SK-N-SH (cell line): ENCODE data around the gene GART. TPM values are rescaled to one million over a fixed set of nuclear protein-coding genes. Genes with fewer than 3 reads are reported as not detected.

Experiments
- CTCF ChIA-PET: fragments of 300-600, 350-600 bp; formaldehyde crosslinking; extraction: SDS; loops from one replicate; lab custom pipeline; 2021; lab: Yijun Ruan, JAX
- POLR2A ChIA-PET: fragments of 350-600 bp; sonication (Branson Sonifier 250); formaldehyde crosslinking; extraction: SDS; loops from one replicate; lab custom pipeline; 2020; ENCODE audit warnings: antibody characterized with exemption, inconsistent platforms; lab: Yijun Ruan, JAX
- DNase-seq: peaks from one replicate; pipeline ENCODE4 v3.0.0; 2012
- H2AFZ ChIP-seq: fragments of 200-600 bp; sonication (generic); 2 replicates; pipeline ENCODE4 v1.8.1; 2016; ENCODE audit warnings: antibody characterized with exemption, mild to moderate bottlenecking, low read depth
- H3F3A ChIP-seq: fragments of 200-600 bp; sonication (generic); replicated peaks from 2 replicates; pipeline ENCODE3; 2016; ENCODE audit warnings: antibody characterized with exemption, mild to moderate bottlenecking; ENCODE audit not compliant: insufficient read depth
- H3K27ac ChIP-seq, 2 experiments: fragments of 200-500 bp in 1 of 2; fragments of 200-600 bp in 1 of 2; sonication (Bioruptor generic) in 1 of 2; sonication (generic), shearing (Covaris generic) in 1 of 2; 2 replicates each; pipeline versions ENCODE4 v1.5.1 to v1.6.1; 2014 to 2016; ENCODE audit warnings: low read depth in 2 of 2, inconsistent platforms in 1 of 2, low read length in 1 of 2, mild to moderate bottlenecking in 1 of 2, mixed read lengths in 1 of 2
- H3K27me3 ChIP-seq: fragments of 200-600 bp; sonication (generic), shearing (Covaris generic); 2 replicates; pipeline ENCODE4 v1.6.1; 2016; ENCODE audit warnings: mixed run types; ENCODE audit not compliant: insufficient read depth
- H3K36me3 ChIP-seq, 2 experiments: fragments of 200-500 bp in 1 of 2; fragments of 200-600 bp in 1 of 2; sonication (Bioruptor generic) in 1 of 2; sonication (generic) in 1 of 2; replicated peaks in 1 of 2; 2 replicates each; pipeline versions ENCODE3 to v1.5.1; 2014 to 2016; ENCODE audit warnings: low read length in 1 of 2, mild to moderate bottlenecking in 1 of 2; ENCODE audit not compliant: insufficient read depth in 2 of 2, control insufficient read depth in 1 of 2
- H3K4me1 ChIP-seq, 2 experiments: fragments of 200-500 bp in 1 of 2; fragments of 200-600 bp in 1 of 2; sonication (Bioruptor generic) in 1 of 2; sonication (generic), shearing (Covaris generic) in 1 of 2; 2 replicates each; pipeline versions ENCODE4 v1.5.1 to v1.6.1; 2014 to 2016; ENCODE audit warnings: low read depth in 1 of 2, low read length in 1 of 2, mixed run types in 1 of 2; ENCODE audit not compliant: insufficient read depth in 2 of 2, control insufficient read depth in 1 of 2
- H3K4me2 ChIP-seq: fragments of 200-600 bp; sonication (generic), shearing (Covaris generic); 2 replicates; pipeline ENCODE4 v1.6.1; 2017; ENCODE audit warnings: mixed run types
- H3K4me3 ChIP-seq, 2 experiments: fragments of 200-500 bp in 1 of 2; fragments of 200-600 bp in 1 of 2; sonication (Bioruptor generic) in 1 of 2; sonication (generic), shearing (Covaris generic) in 1 of 2; 2 replicates each; pipeline versions ENCODE4 v1.5.1 to v1.8.1; 2014 to 2016; ENCODE audit warnings: low read depth in 2 of 2, inconsistent platforms in 1 of 2, low read length in 1 of 2, mild to moderate bottlenecking in 1 of 2, mixed read lengths in 1 of 2, moderate library complexity in 1 of 2
- H3K79me2 ChIP-seq: fragments of 200-600 bp; sonication (generic); 2 replicates; pipeline ENCODE4 v1.8.1; 2017; ENCODE audit warnings: mild to moderate bottlenecking; ENCODE audit not compliant: insufficient read depth
- H3K9ac ChIP-seq: fragments of 200-600 bp; sonication (generic); 2 replicates; pipeline ENCODE4 v1.6.1; 2017; ENCODE audit warnings: mixed run types
- H3K9me2 ChIP-seq: fragments of 200-600 bp; sonication (generic); 2 replicates; pipeline ENCODE4 v1.6.1; 2017; ENCODE audit warnings: mixed run types
- H3K9me3 ChIP-seq: fragments of 200-600 bp; sonication (generic); 2 replicates; pipeline ENCODE4 v1.6.1; 2017; ENCODE audit warnings: mixed run types, mild to moderate bottlenecking, moderate library complexity
- H4K20me1 ChIP-seq: fragments of 200-600 bp; sonication (generic); 2 replicates; pipeline ENCODE4 v1.6.1; 2017; ENCODE audit warnings: mild to moderate bottlenecking, mixed run types; ENCODE audit not compliant: insufficient read depth
- CHD2 ChIP-seq: fragments of 150-350 bp; IDR thresholded peaks from 2 replicates; pipeline ENCODE4 v1.6.1; 2018; ENCODE audit warnings: low read length; ENCODE audit not compliant: partially characterized antibody
- EP300 ChIP-seq, 2 experiments: IDR thresholded peaks; 2 replicates each; pipeline versions ENCODE4 v1.4.0 to v1.6.1; 2012; ENCODE audit warnings: borderline replicate concordance in 1 of 2, low read depth in 1 of 2, low read length in 1 of 2
- EZH2phosphoT487 ChIP-seq: fragments of 200-600 bp; sonication (generic); IDR thresholded peaks from 2 replicates; pipeline ENCODE4 v1.6.1; 2017; ENCODE audit warnings: low read depth, mixed run types, mild to moderate bottlenecking, antibody characterized with exemption, moderate library complexity, borderline replicate concordance
- FOSL2 ChIP-seq: IDR thresholded peaks from 2 replicates; pipeline ENCODE4 v1.4.0; 2012; ENCODE audit warnings: low read depth, mild to moderate bottlenecking, moderate library complexity, borderline replicate concordance
- FOXJ3 ChIP-seq: sonication (generic); formaldehyde crosslinking; IDR thresholded peaks from 2 replicates; pipeline ENCODE4 v1.5.1; 2020; ENCODE audit warnings: mild to moderate bottlenecking, missing genetic modification reagents
- GATA2 ChIP-seq: sonication (generic); formaldehyde crosslinking; IDR thresholded peaks from 2 replicates; pipeline ENCODE4 v1.5.0; 2020; ENCODE audit warnings: mild to moderate bottlenecking, missing genetic modification reagents
- IRF3 ChIP-seq: fragments of 150-350 bp; IDR thresholded peaks from 2 replicates; pipeline ENCODE4 v1.6.1; 2016; ENCODE audit warnings: mild to moderate bottlenecking, low read depth, low read length
- JUND ChIP-seq: IDR thresholded peaks from 2 replicates; pipeline ENCODE4 v1.4.0; 2012
- MAX ChIP-seq: IDR thresholded peaks from 2 replicates; pipeline ENCODE4 v1.4.0; 2012; ENCODE audit warnings: low read depth
- NFIC ChIP-seq: IDR thresholded peaks from 2 replicates; pipeline ENCODE4 v1.4.0; 2012; ENCODE audit warnings: borderline replicate concordance
- POLR2AphosphoS5 ChIP-seq: IDR thresholded peaks from 2 replicates; pipeline ENCODE4 v1.6.1; 2012; ENCODE audit warnings: low read depth, low read length
- RFX5 ChIP-seq: IDR thresholded peaks from 2 replicates; pipeline ENCODE4 v1.6.1; 2012; ENCODE audit warnings: mild to moderate bottlenecking, improper control_type of control experiment, low read length
- SIN3A ChIP-seq: IDR thresholded peaks from 2 replicates; pipeline ENCODE4 v1.6.1; 2012; ENCODE audit warnings: low read depth, mild to moderate bottlenecking, low read length, moderate library complexity, borderline replicate concordance
- ZBTB33 ChIP-seq: IDR thresholded peaks from 2 replicates; pipeline ENCODE4 v1.4.0; 2012; ENCODE audit warnings: low read depth, borderline replicate concordance
- WGBS: methylation state at CpG from one replicate; pipeline ENCODE4 v1.1.6; 2017; ENCODE audit warnings: low lambda C conversion rate; 5-methylcytosine and 5-hydroxymethylcytosine counted together
- polyA plus RNA-seq, 3 experiments: library from polyadenylated mRNA; depleted of rRNA; stranded (reverse); fragments of >200 nt; gene quantifications; 2 replicates each; pipeline ENCODE4 v1.2.3, GENCODE V29; 2012

GART gene
- polyA plus RNA-seq, 1 of the 3 experiments (the other 2 are of a cell fraction), result 17.3 TPM

- under 1% methylated on average over 26 of the region's 26 CpGs for WGBS
- ChIA-PET POLR2A (interaction anchor here (1.1 to 2.0 kb wide), 2 partner anchors 8 to 45 kb away, joined by 5 read pairs; partner anchors contain the start of gene DONSON), CTCF (interaction anchor here (0.7 to 1.7 kb wide), 2 partner anchors 28 to 62 kb away, joined by 3 to 6 read pairs; no protein-coding TSS in a partner anchor)
- H3K4me2 ChIP-seq, result peak overlapping the region; percentile 76
- peak overlapping the region; percentile 99 for H3K27ac ChIP-seq
- H3K4me1 ChIP-seq, result peaks cover 8 to 10% of the 10 kb centered on the region in 2 experiments; a peak in 3 of 4 replicates
- peak overlapping the region; percentile 97 for H3K9ac ChIP-seq
- no peak overlapping the region for H2AFZ ChIP-seq
- DNase-seq, result no peak
- peaks cover 41% of the 10 kb centered on the region for H3F3A ChIP-seq
- peak; percentile 20 for TF ChIP-seq CHD2
- TF ChIP-seq GATA2, result no peak
- TF ChIP-seq SIN3A, result 0 out of 2 replicates have a peak, but pooled peaks have one; percentile 44
- TF ChIP-seq NFIC, result no peak
- no peak for TF ChIP-seq FOSL2
- no peak for TF ChIP-seq RFX5
- no peak for TF ChIP-seq IRF3
- no peak for TF ChIP-seq ZBTB33
- TF ChIP-seq POLR2AphosphoS5, result no peak
- no peaks in the 10 kb centered on the region for H3K9me3 ChIP-seq
- peaks cover 53% of the 10 kb centered on the region for H4K20me1 ChIP-seq
- H3K36me3 ChIP-seq, result peaks cover 20 to 31% of the 10 kb centered on the region in 2 experiments
- H3K27me3 ChIP-seq, result no peaks in the 10 kb centered on the region
- peak overlapping the region; percentile 78 for H3K4me3 ChIP-seq
- H3K9me2 ChIP-seq, result no peaks in the 10 kb centered on the region
- peaks cover 90% of the 10 kb centered on the region for H3K79me2 ChIP-seq
Observed at GRCh38 chr21:33543505-33544129, 1.7 kb upstream of the GART start.

GRCh38 chr21:33542640-33543504, 955 bp upstream of the GART start, which contains the start of gene SON:
Gene SON, plus strand, starts transcription at chr21:33543038. Its CDS starts 55 bp downstream, at chr21:33543093.
- Histone ChIP-seq H3K79me2 (peaks cover 88% of the 10 kb centered on the region), H3K4me1 (peaks cover 8 to 10% of the 10 kb centered on the region in 2 experiments; a peak in 3 of 4 replicates), H3K36me3 (peaks cover 19 to 31% of the 10 kb centered on the region in 2 experiments)
- TF ChIP-seq ZBTB33, result no peak
- no peak for TF ChIP-seq IRF3
- TF ChIP-seq RFX5, result peak; percentile 98
- TF ChIP-seq EP300 (IDR thresholded peaks at IDR 0.05; ENCODE audit: borderline replicate concordance in 1 of 2, low read depth in 1 of 2, low read length in 1 of 2), result no peak; a peak in 1 of 4 replicates
- no peak for TF ChIP-seq JUND
- no peak for TF ChIP-seq EZH2phosphoT487
- peak; percentile 57; the same call in 1 of the 2 replicates for TF ChIP-seq MAX
- TF ChIP-seq FOXJ3, result no peak
- peak; percentile 82; the same call in 1 of the 2 replicates for TF ChIP-seq SIN3A

More at GRCh38 chr21:33542640-33543504, 955 bp upstream of the GART start, which contains the start of gene SON:
- H3K27me3 ChIP-seq, result no peaks in the 10 kb centered on the region
- H3K4me3 ChIP-seq, result peak within 1 kb of the TSS; percentile 78
- H3K4me2 ChIP-seq, result peak within 1 kb of the TSS; percentile 98
- H3K27ac ChIP-seq, result peak within 1 kb of the TSS; percentile 99
- peak; percentile 93 for DNase-seq
- CTCF ChIA-PET, result interaction anchor here (0.7 to 1.7 kb wide), 2 partner anchors 28 to 63 kb away, joined by 3 to 6 read pairs; no protein-coding TSS in a partner anchor
- H2AFZ ChIP-seq, result peak within 1 kb of the TSS; percentile 80
- H3K9me2 ChIP-seq, result no peaks in the 10 kb centered on the region
- peaks cover 46% of the 10 kb centered on the region for H4K20me1 ChIP-seq
- 2% methylated on average over 39 of the region's 57 CpGs for WGBS
- peaks cover 41% of the 10 kb centered on the region for H3F3A ChIP-seq
- POLR2A ChIA-PET, result interaction anchor here (1.1 to 2.0 kb wide), 2 partner anchors 8 to 45 kb away, joined by 5 read pairs; partner anchors contain the start of gene DONSON
- peak within 1 kb of the TSS; percentile 97 for H3K9ac ChIP-seq
- no peaks in the 10 kb centered on the region for H3K9me3 ChIP-seq
